ENCODE data around the gene INTS13. TPM values are rescaled to one million over a fixed set of nuclear protein-coding genes. Genes with fewer than 3 reads are reported as not detected.
"Not testable (repeated sequence)": the region's sequence is repeated elsewhere in the genome, so short reads cannot be mapped to it uniquely, and the experiment has no call there.

INTS13 gene
- total and polyA plus RNA-seq, 2 donors (not counting 1 experiment from before 2014, with no cell fraction given) = 9.2 to 16.2 TPM

- peak overlapping the region in 1 of 2 donors; percentile 5 for H3K27ac ChIP-seq (ENCODE audit: low read length in 2 of 2)
Measured at GRCh38 chr12:26906704-26907103, 31.1 kb downstream of the INTS13 start.

GRCh38 chr12:26906024-26906423, 31.8 kb downstream of the INTS13 start:
- Histone ChIP-seq H3K4me3 (ENCODE audit: control extremely low read depth in 1 of 5, extremely low read depth in 1 of 5, insufficient read depth in 1 of 5, low read depth in 2 of 5, low read length in 4 of 5) (no peak overlapping the region), H3K9ac (ENCODE audit: low read length) (no peak overlapping the region), H3K36me3 (replicated peaks in 1 of 2; ENCODE audit: control extremely low read depth in 1 of 2, control insufficient read depth in 1 of 2, extremely low read depth in 1 of 2, insufficient read depth in 2 of 2, low read length in 1 of 2) (peaks cover 7 to 40% of the 10 kb centered on the region in 2 experiments), H2AFZ (ENCODE audit: insufficient read depth, low read depth, low read length, poor library complexity, severe bottlenecking) (no peak overlapping the region), H3K4me1 (ENCODE audit: control insufficient read depth in 2 of 2, insufficient read depth in 2 of 2, low read length in 2 of 2) (no peaks in the 10 kb centered on the region), H3K27me3 (replicated peaks in 1 of 4; ENCODE audit: control extremely low read depth in 1 of 4, control insufficient read depth in 3 of 4, insufficient read depth in 4 of 4, low read length in 3 of 4) (no peaks in the 10 kb centered on the region), H4K20me1 (ENCODE audit: control insufficient read depth, insufficient read depth, low read length, poor library complexity, severe bottlenecking) (no peaks in the 10 kb centered on the region), H3K27ac (ENCODE audit: low read length in 2 of 2) (no peak overlapping the region), H3K4me2 (replicated peaks; ENCODE audit: low read depth, low read length, poor library complexity, severe bottlenecking) (no peak overlapping the region), H3K79me2 (ENCODE audit: control insufficient read depth, insufficient read depth, low read length) (no peaks in the 10 kb centered on the region), H3K9me3 (ENCODE audit: control extremely low read depth in 1 of 3, control insufficient read depth in 2 of 3, insufficient read depth in 1 of 3, low read length in 2 of 3) (no peaks in the 10 kb centered on the region)
- ChIA-PET POLR2A (no interaction called here), CTCF (no interaction called here)
- no peak overlapping the region for H3K27ac Mint-ChIP-seq
- no peaks in the 10 kb centered on the region for H3K9me3 Mint-ChIP-seq (ENCODE audit: insufficient read depth)
- ATAC-seq (ENCODE audit: low read depth) (no peak), DNase-seq (no peak)
- no peaks in the 10 kb centered on the region for H3K27me3 Mint-ChIP-seq
- intact Hi-C loops (cut with micrococcal nuclease) = no loop called here
- TF ChIP-seq EZH2 (IDR thresholded peaks at IDR 0.05; ENCODE audit: borderline replicate concordance, insufficient read depth, low read depth, low read length, poor library complexity, severe bottlenecking) = no peak
- no peak for TF ChIP-seq CTCF (IDR thresholded peaks at IDR 0.05)
- H3K4me3 Mint-ChIP-seq = no peak overlapping the region
- WGBS (ENCODE audit: insufficient coverage) = no CpG with 5 or more reads among the region's 1 CpG
- H3K4me1 Mint-ChIP-seq = peaks cover 3% of the 10 kb centered on the region

More at GRCh38 chr12:26906704-26907103, 31.1 kb downstream of the INTS13 start:
- H3K27me3 Mint-ChIP-seq = no peaks in the 10 kb centered on the region
- Histone ChIP-seq H3K9ac (ENCODE audit: low read length) (no peak overlapping the region), H4K20me1 (ENCODE audit: control insufficient read depth, insufficient read depth, low read length, poor library complexity, severe bottlenecking) (no peaks in the 10 kb centered on the region), H3K79me2 (ENCODE audit: control insufficient read depth, insufficient read depth, low read length) (no peaks in the 10 kb centered on the region), H3K4me1 (ENCODE audit: control insufficient read depth in 2 of 2, insufficient read depth in 2 of 2, low read length in 2 of 2) (no peaks in the 10 kb centered on the region), H3K4me3 (ENCODE audit: control extremely low read depth in 1 of 5, extremely low read depth in 1 of 5, insufficient read depth in 1 of 5, low read depth in 2 of 5, low read length in 4 of 5) (no peak overlapping the region), H3K4me2 (replicated peaks; ENCODE audit: low read depth, low read length, poor library complexity, severe bottlenecking) (no peak overlapping the region), H3K27me3 (replicated peaks in 1 of 4; ENCODE audit: control extremely low read depth in 1 of 4, control insufficient read depth in 3 of 4, insufficient read depth in 4 of 4, low read length in 3 of 4) (no peaks in the 10 kb centered on the region), H3K9me3 (ENCODE audit: control extremely low read depth in 1 of 3, control insufficient read depth in 2 of 3, insufficient read depth in 1 of 3, low read length in 2 of 3) (no peaks in the 10 kb centered on the region), H3K36me3 (replicated peaks in 1 of 2; ENCODE audit: control extremely low read depth in 1 of 2, control insufficient read depth in 1 of 2, extremely low read depth in 1 of 2, insufficient read depth in 2 of 2, low read length in 1 of 2) (peaks cover 7 to 47% of the 10 kb centered on the region in 2 experiments), H2AFZ (ENCODE audit: insufficient read depth, low read depth, low read length, poor library complexity, severe bottlenecking) (no peak overlapping the region)
- peaks cover 3% of the 10 kb centered on the region for H3K4me1 Mint-ChIP-seq
- no CpG with 5 or more reads among the region's 1 CpG for WGBS (ENCODE audit: insufficient coverage)
- ATAC-seq (ENCODE audit: low read depth) (no peak), DNase-seq (no peak)
- no peak overlapping the region for H3K4me3 Mint-ChIP-seq
- no peak overlapping the region for H3K27ac Mint-ChIP-seq
- POLR2A ChIA-PET = no interaction called here
- TF ChIP-seq CTCF (IDR thresholded peaks at IDR 0.05) (no peak), EZH2 (IDR thresholded peaks at IDR 0.05; ENCODE audit: borderline replicate concordance, insufficient read depth, low read depth, low read length, poor library complexity, severe bottlenecking) (no peak)
- no peaks in the 10 kb centered on the region for H3K9me3 Mint-ChIP-seq (ENCODE audit: insufficient read depth)
- intact Hi-C loops (cut with micrococcal nuclease) = no loop called here
- CTCF ChIA-PET = no interaction called here

GRCh38 chr12:26903396-26903795, 34.4 kb downstream of the INTS13 start:
- intact Hi-C loops (cut with micrococcal nuclease); H3K27me3 Mint-ChIP-seq; ATAC-seq (ENCODE audit: low read depth); H3K27ac Mint-ChIP-seq; H3K79me2 ChIP-seq (ENCODE audit: control insufficient read depth, insufficient read depth, low read length); H2AFZ ChIP-seq (ENCODE audit: insufficient read depth, low read depth, low read length, poor library complexity, severe bottlenecking); H3K27me3 ChIP-seq (replicated peaks in 1 of 4; ENCODE audit: control extremely low read depth in 1 of 4, control insufficient read depth in 3 of 4, insufficient read depth in 4 of 4, low read length in 3 of 4); H3K27ac ChIP-seq (ENCODE audit: low read length in 2 of 2); H3K4me1 Mint-ChIP-seq; H3K9me3 ChIP-seq (ENCODE audit: control extremely low read depth in 1 of 3, control insufficient read depth in 2 of 3, insufficient read depth in 1 of 3, low read length in 2 of 3); H3K4me3 Mint-ChIP-seq; H4K20me1 ChIP-seq (ENCODE audit: control insufficient read depth, insufficient read depth, low read length, poor library complexity, severe bottlenecking); H3K4me1 ChIP-seq (ENCODE audit: control insufficient read depth in 2 of 2, insufficient read depth in 2 of 2, low read length in 2 of 2); DNase-seq; H3K4me2 ChIP-seq (replicated peaks; ENCODE audit: low read depth, low read length, poor library complexity, severe bottlenecking); H3K4me3 ChIP-seq (ENCODE audit: control extremely low read depth in 1 of 5, extremely low read depth in 1 of 5, insufficient read depth in 1 of 5, low read depth in 2 of 5, low read length in 4 of 5); H3K9me3 Mint-ChIP-seq (ENCODE audit: insufficient read depth); H3K9ac ChIP-seq (ENCODE audit: low read length): not testable (repeated sequence)
- H3K36me3 ChIP-seq (replicated peaks in 1 of 2; ENCODE audit: control extremely low read depth in 1 of 2, control insufficient read depth in 1 of 2, extremely low read depth in 1 of 2, insufficient read depth in 2 of 2, low read length in 1 of 2) = peaks cover 7 to 28% of the 10 kb centered on the region in 2 experiments
- CTCF ChIA-PET = interaction anchor here (0.7 to 1.1 kb wide), 3 partner anchors 18 to 109 kb away, joined by 3 to 8 read pairs (median 3); no protein-coding TSS in a partner anchor
- 100% methylated on average over 2 of the region's 3 CpGs for WGBS (ENCODE audit: insufficient coverage)
- POLR2A ChIA-PET = interaction anchor here (0.7 kb wide), 2 partner anchors 98 to 584 kb away, joined by 4 to 5 read pairs; no protein-coding TSS in a partner anchor

Data from B cell (primary cell).